Measurements from ENCODE around the gene RTN4RL1. TPM values are rescaled to one million over a fixed set of nuclear protein-coding genes. Genes with fewer than 3 reads are reported as not detected.
A peak's percentile ranks its signal among the peaks of the same experiment; 100 is the strongest.

Gene RTN4RL1
- total RNA-seq, 1 donor from 2014 or later: 11.5 TPM

DNA sequence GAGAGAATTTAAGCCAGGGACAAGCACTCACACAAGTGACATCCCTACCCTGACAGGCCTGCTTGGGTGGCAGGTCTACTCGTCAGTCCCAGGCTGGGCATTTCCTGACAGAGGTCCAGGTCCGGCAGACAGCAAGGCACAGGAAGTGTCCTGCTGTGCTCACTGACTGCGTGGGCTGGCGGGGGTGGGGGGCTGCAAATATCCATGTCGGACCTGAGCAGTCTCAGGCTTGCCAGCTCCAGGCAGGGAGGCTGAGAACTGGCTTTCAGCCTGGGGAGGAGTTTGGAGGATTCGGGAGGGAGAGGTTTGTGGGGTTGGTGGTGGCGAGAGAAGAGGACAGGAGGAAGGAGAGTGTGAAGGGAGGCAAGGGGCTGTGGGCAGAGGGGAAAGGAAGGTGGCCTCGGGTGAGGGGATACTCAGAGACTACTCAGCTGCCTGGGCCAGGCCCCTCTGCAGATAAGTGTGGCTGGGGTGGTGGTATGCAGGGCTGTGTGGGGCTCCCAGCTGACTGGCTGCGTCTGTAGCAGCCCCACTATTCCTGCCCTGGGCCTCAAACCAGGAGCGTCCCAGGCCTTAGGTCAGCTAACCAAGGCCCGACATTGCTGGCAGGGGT lies 37.5 kb upstream of the RTN4RL1 start:
- DNase-seq (ENCODE audit: low spot score in 2 of 2): no peak
- Histone ChIP-seq H3K4me1 (peaks cover 0 to 10% of the 10 kb centered on the region in 2 donors), H3K4me3 (no peak overlapping the region), H3K27me3 (no peaks in the 10 kb centered on the region), H3K27ac (peak overlapping the region; percentile 43 to 60), H3K9me3 (no peaks in the 10 kb centered on the region), H3K36me3 (peaks cover 30 to 51% of the 10 kb centered on the region in 2 donors)
- TF ChIP-seq, protein P1, sequence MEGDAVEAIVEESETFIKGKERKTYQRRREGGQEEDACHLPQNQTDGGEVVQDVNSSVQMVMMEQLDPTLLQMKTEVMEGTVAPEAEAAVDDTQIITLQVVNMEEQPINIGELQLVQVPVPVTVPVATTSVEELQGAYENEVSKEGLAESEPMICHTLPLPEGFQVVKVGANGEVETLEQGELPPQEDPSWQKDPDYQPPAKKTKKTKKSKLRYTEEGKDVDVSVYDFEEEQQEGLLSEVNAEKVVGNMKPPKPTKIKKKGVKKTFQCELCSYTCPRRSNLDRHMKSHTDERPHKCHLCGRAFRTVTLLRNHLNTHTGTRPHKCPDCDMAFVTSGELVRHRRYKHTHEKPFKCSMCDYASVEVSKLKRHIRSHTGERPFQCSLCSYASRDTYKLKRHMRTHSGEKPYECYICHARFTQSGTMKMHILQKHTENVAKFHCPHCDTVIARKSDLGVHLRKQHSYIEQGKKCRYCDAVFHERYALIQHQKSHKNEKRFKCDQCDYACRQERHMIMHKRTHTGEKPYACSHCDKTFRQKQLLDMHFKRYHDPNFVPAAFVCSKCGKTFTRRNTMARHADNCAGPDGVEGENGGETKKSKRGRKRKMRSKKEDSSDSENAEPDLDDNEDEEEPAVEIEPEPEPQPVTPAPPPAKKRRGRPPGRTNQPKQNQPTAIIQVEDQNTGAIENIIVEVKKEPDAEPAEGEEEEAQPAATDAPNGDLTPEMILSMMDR (IDR thresholded peaks at IDR 0.05): no peak
- intact Hi-C loops (cut with DNase I): no loop called here

DNA sequence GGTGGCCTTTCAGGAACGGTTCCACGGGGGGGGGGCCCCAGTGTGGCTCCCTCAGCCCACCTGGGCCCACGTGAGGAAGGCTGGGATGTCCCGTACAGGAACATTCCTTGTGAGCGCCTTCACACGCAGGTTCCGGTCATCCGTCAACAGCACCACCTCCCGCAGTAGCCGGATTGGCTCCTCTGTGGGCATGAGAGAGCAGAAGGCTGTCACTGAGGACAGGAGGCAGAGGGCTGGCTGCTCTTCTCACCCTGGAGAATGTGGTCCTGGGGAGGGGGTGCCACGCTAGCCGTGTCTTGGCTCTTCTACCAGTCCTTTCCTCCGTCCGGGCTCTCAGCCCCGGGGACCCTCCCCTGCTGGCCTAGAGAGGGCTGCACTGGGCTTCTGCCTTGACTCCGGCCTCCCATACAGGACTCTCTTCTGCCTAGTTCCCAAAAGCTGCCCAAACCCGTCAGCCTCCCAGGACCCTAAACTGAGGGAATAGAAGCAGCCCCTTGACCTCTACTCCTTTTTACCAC lies 36.4 kb upstream of the RTN4RL1 start:
- TF ChIP-seq, protein P1 (IDR thresholded peaks at IDR 0.05): no peak
- DNase-seq (ENCODE audit: low spot score in 2 of 2): no peak
- Histone ChIP-seq H3K27me3 (no peaks in the 10 kb centered on the region), H3K9me3 (no peaks in the 10 kb centered on the region), H3K36me3 (peaks cover 30 to 51% of the 10 kb centered on the region in 2 donors), H3K4me1 (peaks cover 1 to 5% of the 10 kb centered on the region in 2 donors), H3K27ac (peak overlapping the region; percentile 43 to 65), H3K4me3 (no peak overlapping the region)
- intact Hi-C loops (cut with DNase I): no loop called here

DNA sequence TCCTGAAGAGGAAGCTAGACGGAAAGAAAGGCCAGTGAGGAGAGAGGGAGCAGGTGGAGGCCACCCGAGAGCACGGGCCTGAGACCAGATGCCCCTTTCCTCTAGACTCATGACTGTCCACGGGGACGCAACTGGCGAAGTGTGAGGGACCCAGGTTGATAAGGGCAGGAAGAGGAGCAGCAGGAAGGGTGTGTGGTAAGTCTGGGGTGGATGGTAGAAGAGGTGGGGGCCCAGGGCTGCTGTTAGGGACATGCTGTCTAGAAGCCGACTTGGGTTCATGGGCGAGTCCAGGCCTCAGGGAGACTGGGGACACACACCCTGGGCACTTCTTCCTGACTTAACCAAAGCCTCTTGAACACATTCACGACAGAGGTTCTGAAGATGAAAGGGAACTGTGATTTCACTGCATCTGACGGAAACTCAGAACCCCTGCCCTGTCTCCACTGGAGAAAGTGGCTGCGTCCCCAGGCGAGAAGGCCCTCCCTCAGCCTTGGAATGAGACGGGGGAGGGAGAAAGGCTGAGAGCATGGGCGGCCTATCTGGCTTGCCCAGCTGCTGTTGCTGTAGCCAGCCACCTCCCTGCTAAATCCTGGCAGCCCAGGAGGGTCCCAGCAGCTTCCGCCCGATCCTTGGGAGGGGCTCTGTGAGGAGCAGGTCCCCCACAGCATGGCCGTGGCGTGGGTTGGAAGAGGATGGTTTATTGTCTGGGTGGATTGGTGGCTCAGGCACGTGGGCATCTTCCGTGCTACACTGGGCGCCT lies 35.7 kb upstream of the RTN4RL1 start:
- Histone ChIP-seq H3K4me1 (peaks cover 5 to 6% of the 10 kb centered on the region in 2 donors), H3K27ac (peak overlapping the region; percentile 43 to 65)
- intact Hi-C loops (cut with DNase I): no loop called here

DNA sequence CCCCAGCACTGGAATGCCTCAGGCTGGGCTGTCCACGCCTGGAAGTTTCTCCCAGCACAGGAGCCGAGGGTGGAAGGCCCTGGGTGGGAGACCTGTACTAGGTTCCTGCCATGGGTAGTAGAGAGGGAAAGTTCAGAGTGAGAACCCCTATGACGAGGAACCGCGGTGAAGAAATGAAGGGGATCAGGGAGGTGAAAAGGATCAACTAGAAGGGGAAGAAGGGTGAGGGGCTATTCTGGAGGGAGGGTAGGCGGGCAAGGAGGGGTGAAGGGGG lies 35.2 kb upstream of the RTN4RL1 start:
- peaks cover 28 to 47% of the 10 kb centered on the region in 2 donors for H3K36me3 ChIP-seq
- H3K27me3 ChIP-seq: no peaks in the 10 kb centered on the region
- peak overlapping the region; percentile 43 to 65 for H3K27ac ChIP-seq
- no peak for DNase-seq (ENCODE audit: low spot score in 2 of 2)
- TF ChIP-seq, protein P1 (IDR thresholded peaks at IDR 0.05): no peak
- H3K9me3 ChIP-seq: no peaks in the 10 kb centered on the region
- intact Hi-C loops (cut with DNase I): no loop called here
- no peak overlapping the region for H3K4me3 ChIP-seq
- H3K4me1 ChIP-seq: peaks cover 5 to 10% of the 10 kb centered on the region in 2 donors

More for the DNA sequence above, 35.7 kb upstream of the RTN4RL1 start:
- H3K27me3 ChIP-seq: no peaks in the 10 kb centered on the region
- H3K36me3 ChIP-seq: peaks cover 30 to 50% of the 10 kb centered on the region in 2 donors
- no peak for DNase-seq (ENCODE audit: low spot score in 2 of 2)
- H3K9me3 ChIP-seq: no peaks in the 10 kb centered on the region
- no peak overlapping the region for H3K4me3 ChIP-seq
- TF ChIP-seq, protein P1 (IDR thresholded peaks at IDR 0.05): no peak

DNA sequence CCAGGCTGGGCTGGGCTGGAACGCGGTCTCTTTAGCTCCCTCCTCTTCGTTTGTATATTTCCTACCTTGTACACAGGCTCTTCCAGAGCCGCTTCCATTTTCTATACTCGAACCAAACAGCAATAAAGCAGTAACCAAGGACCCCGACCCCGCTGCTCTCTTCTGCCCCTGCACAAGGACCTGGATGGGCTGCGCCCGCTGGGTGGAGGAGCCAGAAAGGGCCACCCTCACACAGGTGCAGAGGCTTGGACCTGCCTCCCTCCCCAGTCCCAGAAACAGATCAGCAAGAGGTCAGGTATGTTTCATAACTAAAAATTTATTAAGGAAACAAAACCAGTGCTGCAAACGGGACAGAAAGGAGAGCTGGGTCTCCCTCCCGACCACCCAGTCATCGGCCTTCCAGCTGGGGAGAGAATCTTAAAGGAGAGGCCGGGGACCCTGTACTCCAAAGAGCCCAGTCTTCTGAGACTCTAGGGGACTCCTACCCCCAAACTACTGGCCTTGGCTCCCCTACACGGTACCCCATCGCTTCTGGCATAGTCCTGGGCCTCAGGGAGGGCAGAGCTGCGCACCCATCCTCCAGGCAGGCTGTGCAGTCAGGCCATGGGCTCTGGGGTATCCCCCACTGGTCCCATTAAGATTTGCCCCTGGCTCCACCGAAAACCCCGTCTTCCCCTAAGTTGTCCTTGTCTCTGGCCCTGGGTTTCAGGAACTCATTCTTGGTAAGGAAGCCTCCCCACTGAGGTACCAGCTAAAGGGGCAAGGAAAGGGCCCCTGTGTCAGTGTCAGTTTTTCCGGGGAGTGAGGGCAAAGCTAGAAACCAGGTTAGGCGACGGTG lies 34.6 kb upstream of the RTN4RL1 start:
- Histone ChIP-seq H3K36me3 (peaks cover 24 to 41% of the 10 kb centered on the region in 2 donors), H3K4me3 (peak overlapping the region in 1 of 2 donors; percentile 9), H3K4me1 (peaks cover 5 to 12% of the 10 kb centered on the region in 2 donors), H3K27ac (peak overlapping the region; percentile 43 to 65), H3K27me3 (no peaks in the 10 kb centered on the region), H3K9me3 (no peaks in the 10 kb centered on the region)
- intact Hi-C loops (cut with DNase I): loop anchor here (5.0 to 10.0 kb wide), 2 partner anchors 33 to 335 kb away; no protein-coding TSS in a partner anchor
- DNase-seq (ENCODE audit: low spot score in 2 of 2): no peak
- TF ChIP-seq, protein P1 (IDR thresholded peaks at IDR 0.05): no peak

Data from ascending aorta (tissue), 2 donors.